DMS79 treated with DMSO at 0.1 percent for 48 hours (cell line): ENCODE results near the gene KLHL17.
"Not testable (repeated sequence)": the region's sequence is repeated elsewhere in the genome, so short reads cannot be mapped to it uniquely, and the experiment has no call there.

Experiments used
- DNase-seq: peaks from one replicate; lab custom pipeline; 2025; lab: John Stamatoyannopoulos, UW

The KLHL17 gene

DNA sequence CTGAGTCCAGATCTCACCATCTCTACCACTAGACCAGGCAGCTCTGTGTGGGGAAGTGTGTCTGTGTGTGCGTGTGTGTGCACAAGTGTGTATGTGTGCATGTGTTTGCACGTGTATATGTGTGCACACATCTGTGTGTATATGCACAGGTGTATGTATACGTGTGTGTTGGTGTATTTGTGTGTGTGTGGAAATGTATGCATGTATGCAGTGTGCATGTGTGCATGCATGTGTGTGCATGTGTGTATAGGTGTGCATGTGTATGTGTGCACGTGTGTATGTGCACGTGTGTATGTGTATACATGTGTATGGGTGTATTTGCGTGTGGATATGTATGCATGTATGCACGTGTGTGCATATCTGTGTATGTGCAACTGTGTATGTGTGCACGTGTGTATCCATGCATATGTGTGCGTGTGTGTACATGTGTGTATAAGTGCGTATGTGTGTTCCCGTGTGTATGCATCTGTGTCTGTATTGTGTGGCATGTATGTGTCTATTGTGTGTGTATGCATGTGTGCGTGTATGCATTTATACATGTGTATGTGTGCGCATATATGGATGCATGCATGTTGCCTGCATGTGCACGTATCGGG lies 9.0 kb downstream of the KLHL17 start:
- DNase-seq: no peak

DNA sequence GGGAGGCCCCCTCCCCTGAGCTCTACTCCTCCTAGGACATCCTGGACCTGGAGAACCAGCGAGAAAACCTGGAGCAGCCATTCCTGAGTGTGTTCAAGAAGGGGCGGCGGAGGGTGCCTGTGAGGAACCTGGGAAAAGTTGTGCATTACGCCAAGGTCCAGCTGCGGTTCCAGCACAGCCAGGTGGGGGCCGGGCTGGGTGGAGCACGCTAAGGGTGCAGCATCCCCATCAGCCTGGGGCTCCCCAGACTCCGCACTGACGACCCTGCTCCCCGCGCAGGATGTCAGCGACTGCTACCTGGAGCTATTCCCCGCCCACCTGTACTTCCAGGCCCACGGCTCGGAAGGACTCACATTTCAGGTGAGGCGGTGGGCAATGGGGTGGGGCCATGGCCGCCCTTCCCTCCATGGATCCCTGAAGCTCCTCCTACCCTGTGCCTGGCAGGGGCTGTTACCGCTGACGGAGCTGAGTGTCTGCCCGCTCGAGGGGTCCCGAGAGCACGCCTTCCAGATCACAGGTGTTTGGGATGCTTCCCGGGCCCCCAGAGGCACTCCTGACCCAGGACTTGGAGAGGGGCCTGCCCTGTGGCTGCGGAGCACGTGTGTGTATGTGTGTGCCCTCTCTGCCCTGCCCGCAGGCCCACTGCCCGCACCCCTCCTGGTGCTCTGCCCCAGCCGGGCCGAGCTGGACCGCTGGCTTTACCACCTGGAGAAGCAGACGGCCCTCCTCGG lies 10.0 kb downstream of the KLHL17 start:
- DNase-seq: peak; percentile 38

DNA sequence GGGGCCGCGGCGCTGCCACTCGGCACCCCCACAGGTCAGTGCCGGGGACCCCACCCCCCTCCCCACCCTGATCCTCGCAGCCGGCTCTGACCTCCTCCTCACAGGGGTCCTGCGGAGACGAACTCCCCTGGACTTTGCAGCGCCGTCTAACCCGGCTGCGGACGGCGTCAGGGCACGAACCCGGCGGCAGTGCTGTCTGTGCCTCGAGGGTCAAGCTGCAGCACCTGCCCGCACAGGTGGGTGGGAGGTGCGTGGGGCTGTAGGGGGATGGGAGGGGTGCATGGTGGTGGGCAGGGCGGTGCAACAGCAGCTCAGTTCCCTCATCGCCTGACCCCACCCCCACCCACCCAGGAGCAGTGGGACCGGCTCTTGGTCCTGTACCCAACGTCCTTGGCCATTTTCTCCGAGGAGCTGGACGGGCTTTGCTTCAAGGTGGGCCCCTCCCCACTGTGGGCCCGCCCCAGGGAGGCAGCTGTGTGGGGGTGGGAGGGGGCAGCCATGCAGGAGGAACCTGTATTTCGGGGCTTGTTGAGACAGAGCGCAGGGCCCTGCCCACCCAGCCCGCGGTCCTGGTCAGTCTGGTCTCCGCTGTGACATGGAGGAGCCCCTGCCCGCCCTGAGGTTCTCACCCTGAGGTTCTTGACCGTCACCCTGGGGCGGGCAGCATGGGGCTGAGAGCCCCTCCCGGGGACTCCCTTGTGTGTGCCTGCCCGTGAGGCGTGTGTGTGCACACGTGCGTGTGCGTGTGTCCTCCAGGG lies 10.8 kb downstream of the KLHL17 start:
- no peak for DNase-seq

DNA sequence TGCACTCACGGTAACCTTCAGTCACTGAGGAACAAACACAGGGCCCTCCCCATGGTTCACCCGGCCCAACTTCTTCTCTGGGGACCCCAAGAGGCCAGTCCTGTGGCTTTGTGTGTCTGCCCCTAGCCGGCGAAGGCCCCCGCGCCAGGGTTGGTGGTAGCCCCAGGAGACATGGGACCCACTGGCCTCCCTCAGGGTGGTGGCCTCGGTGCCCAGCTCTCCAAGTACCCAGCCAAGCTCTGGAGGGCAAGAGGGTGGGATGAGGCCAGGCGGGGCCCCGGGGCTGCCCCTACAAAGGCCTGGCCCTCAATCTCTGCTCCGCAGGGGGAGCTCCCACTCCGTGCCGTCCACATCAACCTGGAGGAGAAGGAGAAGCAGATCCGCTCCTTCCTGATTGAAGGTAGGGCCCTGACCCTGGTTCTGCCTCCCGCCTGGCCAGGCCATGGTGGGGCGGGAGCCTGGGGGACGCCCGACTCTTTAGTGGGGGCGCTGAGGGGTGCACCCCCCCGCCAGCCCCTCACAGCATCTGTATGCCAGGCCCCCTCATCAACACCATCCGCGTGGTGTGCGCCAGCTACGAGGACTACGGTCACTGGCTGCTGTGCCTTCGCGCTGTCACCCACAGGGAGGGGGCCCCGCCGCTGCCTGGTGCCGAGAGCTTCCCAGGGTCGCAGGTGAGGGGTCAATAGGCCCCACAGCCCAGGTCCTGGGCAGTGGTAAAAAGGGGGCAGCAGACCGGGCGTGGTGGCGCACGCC lies 11.5 kb downstream of the KLHL17 start:
- no peak for DNase-seq

DNA sequence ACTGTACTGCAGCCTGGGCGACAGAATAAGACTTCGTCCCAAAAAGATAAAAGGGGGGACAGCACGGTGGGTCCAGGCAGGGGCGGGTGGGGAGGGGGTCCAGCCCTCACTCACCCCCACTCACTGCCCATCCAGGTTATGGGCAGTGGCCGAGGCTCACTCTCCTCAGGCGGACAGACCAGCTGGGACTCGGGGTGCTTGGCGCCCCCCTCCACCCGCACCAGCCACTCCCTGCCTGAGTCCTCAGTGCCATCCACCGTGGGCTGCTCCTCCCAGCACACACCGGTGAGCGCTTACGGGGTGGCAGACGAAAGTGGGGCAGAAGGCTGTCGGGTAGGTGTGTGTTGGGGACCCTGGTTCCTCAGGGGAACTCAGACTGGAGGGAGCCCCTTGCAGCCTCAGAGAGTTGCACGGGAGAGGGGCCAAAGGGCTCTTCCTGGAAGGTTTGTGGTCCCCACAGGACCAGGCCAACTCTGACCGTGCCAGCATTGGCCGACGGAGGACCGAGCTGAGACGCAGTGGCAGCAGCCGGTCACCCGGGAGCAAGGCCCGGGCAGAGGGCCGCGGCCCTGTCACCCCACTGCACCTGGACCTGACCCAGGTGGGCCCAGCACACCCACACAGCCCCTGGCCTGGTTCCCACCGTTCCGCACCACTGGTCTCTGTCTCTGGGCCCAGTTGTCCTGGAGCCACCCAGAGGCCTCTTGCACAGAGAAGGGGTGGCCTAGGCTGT lies 12.5 kb downstream of the KLHL17 start:
- no peak for DNase-seq

DNA sequence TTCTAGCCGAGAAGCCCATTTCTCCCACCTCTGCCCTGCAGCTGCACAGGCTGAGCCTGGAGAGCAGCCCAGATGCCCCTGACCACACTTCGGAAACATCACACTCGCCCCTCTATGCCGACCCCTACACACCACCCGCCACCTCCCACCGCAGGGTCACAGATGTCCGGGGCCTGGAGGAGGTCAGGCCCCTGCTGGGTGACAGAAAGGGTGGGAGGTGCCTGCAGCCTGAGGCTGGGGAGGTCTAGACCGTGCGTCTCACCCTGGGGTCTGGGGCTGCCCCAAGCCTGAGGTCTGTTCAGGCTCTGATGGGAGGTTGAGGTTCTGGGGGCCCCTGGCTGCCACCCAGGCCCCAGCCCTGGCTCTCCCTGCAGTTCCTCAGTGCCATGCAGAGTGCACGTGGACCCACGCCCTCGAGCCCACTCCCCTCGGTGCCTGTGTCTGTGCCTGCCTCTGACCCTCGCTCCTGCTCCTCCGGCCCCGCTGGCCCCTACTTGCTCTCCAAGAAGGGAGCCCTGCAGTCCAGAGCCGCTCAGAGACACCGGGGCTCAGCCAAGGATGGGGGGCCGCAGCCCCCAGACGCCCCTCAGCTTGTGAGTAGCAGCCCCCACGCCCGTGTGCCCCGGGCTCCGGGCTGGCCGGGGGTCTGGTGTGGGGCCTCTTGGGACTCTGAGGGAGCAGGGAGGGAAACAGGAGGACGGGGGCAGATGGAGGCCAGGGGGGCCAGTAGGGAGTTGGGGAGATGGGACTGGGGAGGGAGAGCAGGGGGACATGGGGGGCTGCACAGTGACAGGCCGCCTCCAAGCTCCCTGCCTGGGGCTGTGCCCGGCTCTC lies 13.3 kb downstream of the KLHL17 start:
- no peak for DNase-seq

DNA sequence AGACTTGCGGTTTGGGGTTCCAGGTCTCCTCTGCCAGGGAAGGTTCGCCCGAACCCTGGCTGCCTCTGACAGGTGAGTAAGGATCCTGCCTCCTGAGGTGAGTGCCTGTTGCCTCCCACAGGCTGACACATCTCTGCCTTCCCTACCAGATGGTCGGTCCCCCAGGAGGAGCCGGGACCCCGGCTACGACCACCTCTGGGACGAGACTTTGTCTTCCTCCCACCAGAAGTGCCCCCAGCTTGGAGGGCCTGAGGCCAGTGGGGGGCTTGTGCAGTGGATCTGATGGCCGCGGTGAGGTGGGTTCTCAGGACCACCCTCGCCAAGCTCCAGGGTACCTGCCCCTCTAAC lies 13.9 kb downstream of the KLHL17 start:
- no peak for DNase-seq

DNA sequence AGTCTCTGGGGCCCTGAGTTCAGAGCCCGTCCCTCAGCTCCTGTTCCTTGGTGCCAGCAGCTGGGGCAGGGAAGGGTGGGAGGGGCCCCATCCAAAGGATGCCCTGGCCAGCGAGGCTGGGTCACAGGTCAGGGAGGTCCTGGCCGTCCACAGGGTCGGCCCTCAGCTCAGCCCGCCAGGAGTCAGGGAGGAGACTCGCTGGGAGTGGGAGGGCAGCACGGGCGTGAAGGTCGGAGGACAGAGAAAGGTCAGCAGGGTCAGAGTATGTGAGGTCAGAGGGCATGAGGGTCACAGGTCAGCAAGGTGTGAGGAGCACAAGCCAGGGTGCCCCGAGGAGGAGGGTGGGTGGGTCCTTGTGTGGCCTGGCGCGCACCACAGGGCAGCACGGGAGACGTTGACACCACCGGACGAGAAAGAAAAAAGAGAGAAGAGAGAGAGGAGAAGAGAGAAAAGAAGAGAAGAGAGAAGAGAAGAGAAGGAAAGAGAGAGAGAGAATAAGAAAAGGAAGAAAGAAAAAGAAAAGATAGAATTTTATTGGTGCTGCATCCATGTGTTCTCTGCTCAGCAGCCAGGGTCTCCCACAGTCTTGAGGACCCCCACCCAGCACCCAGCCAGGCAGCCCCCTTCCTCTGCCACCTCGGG lies 14.4 kb downstream of the KLHL17 start:
- no peak for DNase-seq

DNA sequence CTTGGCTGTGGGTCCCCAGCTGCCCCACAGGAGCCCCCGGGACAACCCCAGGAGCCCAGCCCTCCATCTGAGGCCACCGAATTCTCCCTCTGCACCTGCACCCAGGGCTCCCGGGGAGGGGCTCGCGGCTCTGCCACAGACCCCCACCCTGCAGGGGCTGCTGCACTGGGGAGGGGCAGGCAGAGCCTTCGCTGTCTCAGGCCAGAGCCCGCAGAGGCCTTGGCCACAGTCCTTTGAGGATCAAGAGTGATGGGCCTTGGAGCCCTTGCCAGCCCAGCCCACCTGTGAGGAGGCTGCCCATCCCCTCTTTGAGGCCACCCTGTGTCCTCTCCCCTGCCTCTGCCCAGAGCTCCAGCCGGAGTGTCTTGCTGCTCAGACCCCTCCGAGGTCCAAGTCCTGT lies 15.0 kb downstream of the KLHL17 start:
- no peak for DNase-seq

DNA sequence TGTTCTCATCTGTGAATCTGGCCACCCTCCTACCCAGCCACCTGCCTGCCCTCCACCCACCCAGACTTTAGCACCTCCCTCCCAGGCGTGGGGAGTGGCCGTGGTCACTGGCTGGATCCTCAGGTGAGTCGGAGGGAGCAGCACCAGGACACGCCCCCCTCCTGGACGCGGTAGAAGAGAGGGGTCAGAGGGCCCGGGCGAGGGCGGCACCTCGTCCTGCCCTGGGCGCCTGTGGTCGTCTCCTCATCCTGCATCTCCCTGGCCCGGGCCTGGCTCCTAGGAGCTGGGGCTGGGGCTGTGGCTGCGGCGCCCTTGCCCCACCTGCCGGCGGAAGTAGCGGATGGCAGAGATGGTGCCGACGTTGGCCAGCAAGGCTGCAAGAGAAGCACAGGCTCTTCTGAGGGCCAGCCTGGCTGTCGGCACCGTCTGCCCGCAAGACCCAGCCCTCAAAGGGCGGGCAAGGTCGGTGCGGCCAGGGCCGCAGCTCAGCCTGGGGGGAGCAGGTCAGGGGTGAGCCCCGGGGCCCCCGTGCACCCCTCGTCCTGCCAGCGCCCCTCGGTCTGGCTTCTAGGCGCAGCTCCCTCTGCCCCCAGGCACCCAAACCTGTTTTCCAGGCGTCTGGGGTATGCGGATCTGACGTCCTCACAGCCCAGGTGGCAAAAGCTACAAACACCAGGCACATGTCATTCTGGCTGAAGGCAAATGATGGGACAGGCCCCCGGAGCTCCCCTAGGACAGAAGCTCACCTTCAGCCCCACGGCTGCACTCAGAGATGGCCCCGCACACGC lies 15.7 kb downstream of the KLHL17 start:
- peak; percentile 66 for DNase-seq

DNA sequence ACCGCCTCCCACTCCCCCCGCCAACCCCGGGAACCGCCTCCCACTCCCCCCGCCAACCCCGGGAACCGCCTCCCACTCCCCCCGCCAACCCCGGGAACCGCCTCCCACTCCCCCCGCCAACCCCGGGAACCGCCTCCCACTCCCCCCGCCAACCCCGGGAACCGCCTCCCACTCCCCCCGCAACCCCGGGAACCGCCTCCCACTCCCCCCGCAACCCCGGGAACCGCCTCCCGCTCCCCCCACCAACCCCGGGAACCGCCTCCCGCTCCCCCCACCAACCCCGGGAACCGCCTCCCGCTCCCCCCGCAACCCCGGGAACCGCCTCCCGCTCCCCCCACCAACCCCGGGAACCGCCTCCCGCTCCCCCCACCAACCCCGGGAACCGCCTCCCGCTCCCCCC lies 16.4 kb downstream of the KLHL17 start:
- not testable (repeated sequence) for DNase-seq

DNA sequence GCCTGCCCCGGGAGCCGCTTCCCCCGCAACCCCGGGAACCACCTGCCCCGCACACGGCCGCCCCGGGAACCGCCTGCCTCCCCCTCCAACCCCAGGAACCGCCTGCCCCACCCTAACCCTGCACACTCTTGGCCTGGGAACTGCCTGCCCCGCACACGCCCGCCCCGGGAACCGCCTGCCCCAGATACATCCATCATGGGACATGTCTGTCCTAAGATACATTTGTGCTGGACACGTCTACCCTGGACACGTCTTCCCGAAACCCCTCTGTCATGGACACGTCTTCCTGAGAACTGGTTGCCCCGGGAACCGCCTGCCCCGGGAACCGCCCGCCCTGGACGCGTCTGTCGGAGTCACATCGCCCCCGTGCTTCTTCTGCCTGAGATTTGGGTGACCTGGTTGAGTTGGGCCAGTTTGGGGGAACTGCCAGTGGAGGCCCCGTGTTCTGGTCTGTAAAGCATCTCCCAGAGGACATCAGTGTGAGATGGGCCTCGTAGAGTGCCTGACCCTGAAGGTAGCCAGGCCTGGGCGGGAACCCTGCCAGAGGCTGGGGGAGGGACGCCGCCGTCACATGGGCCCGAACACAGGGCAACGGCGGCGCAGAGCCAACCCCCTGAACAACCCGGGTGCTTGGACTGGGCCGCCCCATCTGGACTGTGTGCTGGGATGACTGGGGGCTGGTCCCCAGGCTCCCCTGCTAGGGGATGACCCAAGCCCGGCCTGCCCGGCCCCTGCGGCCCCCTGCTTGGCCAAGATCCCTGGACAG lies 17.9 kb downstream of the KLHL17 start:
- no peak for DNase-seq

DNA sequence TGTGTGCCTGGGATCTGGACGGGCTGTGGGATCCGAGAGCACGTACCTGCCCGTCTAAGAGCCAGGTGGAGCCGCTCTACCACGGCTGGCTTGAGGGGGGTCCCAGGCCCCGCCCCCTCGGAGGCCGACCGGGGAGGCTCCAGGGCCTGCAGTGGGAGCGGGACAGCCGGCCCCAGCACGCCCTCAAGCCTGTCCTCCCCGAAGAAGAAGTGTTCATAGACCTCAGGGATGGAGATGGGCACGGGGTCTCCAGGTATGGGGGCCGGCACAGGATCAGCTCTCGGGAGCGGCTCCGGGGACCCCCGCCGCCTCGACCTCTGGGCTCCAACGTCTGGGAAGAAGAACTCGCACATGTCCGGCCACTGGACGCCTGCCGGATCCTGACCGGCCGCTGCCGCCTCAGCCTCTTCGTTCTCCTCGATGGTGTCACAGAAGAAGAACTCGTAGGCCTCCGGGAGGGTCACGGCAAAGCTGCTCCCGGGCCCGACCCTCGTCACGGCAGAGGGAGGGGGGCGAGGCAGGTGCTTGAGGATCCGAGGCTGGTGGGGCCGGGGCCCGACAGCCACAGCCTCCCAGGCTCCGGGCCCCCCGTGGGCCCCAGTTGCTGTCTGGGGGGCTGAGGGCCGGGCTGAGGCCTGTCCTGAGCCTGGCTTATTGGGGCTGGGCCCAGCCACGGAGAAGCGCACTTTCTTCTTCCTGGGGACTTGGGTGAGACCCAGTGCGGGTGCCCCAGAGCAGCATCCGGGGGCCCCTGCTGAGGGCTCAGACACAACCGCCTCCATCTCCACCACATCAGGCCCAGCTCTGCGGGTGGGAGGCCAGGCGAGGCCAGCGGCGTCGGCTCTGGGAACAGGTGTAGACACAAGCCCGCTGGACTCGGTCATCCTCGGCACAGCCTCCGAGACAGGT lies 18.7 kb downstream of the KLHL17 start:
- DNase-seq: no peak

DNA sequence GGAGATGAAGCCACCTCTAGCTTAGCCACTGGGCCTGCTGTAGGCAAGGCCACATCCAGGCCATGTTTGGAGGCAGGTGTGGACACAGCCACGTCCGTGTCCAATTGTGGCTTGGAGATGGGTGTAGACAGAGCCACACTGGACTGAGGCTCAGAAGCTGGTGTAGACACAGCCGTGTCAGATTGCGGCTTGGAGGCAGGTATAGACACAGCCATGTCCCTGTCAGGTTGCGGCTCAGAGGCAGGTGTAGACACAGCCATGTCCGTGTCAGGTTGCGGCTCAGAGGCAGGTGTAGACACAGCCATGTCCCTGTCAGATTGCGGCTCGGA lies 19.3 kb downstream of the KLHL17 start:
- no peak for DNase-seq

DNA sequence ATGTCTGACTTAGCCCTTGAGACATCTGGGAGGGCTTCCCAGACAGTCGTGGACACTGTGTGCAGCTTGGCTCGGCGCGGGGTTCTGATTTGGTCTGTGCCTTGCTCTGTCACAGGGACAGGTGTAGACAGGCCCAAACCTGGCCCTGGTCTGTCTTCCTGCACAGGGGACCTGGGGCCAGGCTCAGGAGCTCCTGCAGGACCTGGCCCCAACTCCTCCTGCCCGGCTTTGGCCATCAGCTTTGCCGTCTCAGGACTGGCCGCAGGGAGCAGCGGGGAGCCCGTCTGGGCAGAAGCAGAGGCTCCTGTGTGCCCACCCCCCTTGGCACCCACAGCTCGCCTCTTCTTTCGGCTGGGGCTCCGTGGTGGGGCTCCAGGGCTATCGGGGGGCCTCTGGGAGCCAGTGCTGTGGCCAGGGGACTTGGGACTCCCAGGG lies 19.8 kb downstream of the KLHL17 start:
- DNase-seq: no peak

DNA sequence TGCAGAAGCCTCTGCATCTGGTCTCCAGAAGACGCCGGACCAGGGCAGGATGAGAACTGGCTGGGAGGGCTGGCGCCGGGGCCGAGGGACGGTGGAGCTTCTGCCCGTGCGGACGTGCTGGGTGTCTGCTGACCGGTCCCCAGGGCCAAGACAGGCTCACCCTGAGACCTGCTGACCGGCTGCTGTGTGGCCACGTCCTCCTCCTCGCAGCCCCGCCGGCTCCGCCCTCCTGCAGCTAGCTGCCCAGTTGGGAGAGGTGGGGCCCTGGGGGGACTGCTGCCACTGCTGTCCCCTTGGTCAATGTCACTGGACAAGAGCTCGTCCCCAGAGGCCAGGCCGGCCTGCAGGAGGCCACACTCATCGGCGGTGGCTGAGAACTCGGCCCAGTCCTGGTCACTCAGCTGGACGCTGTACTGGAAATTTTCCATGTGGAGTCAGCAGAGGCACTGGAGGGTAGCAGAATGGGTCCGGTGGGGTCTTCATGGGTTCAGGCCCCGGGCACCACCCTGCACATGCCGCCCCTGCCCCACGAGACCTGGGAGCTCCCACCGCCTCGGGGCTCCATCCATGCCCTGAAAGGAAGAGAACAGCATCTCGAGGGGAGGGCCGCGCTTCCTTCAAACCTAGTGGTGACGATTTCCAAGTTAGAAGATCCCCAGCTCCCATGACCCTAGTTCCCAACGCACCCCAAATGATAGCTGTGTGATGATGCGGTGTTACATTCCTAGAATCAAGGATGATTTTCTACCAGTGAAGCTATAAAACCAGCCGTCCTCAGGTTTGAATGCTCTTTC lies 20.4 kb downstream of the KLHL17 start:
- DNase-seq: no peak

DNA sequence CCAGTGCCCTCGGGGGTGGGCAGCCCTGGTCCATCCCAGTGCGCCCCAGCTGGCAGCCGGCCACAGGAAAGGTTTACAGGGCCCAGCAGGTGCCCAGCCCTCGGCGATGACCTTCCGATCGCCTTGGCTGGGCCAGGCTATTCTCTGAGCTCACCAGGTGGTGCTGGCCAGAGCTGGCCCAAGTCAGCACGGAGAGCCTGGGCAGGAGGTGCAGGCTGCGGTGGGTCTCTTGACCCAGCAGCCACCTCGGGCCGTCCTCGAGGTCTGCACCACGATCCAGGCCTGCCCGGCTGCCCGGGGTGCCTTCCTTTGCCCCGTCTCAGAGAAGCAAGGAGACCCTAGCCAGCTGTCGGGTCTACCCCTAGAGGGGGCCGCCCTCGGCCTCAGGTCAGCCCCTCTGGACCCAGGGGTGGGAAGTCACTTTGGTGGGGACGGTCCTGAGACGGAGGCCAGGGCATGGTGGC lies 21.1 kb downstream of the KLHL17 start:
- DNase-seq: no peak
